ENCODE data around the gene BEND3.
A peak's percentile ranks its signal among the peaks of the same experiment; 100 is the strongest.

Gene BEND3

GRCh38 chr6:107083047-107083768 is 32.1 kb downstream of the BEND3 start:
- DNase-seq (ENCODE audit: low spot score) = no peak

- peak; percentile 1 for DNase-seq (ENCODE audit: low spot score)
These were observed 33.3 kb downstream of the BEND3 start for GRCh38 chr6:107082045-107082444.

DNA sequence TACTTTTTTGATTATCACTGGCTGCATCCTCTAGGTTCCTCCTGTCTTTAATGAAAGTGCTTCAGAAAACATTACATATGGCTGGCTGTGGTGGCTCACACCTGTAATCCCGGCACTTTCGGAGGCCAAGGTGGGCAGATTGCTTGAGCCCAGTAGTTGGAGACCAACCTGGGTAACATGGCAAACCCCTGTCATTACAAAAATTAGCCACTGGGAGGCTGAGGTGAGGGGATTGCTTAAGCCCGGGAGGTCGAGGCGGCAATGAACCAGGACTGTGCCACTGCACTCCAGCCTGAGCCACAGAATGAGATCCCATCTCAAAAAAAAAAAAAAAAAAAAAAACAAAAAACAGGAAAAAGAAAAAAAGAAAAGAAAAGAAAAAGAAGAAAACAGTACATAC is 35.3 kb downstream of the BEND3 start:
- DNase-seq (ENCODE audit: low spot score) = no peak

GRCh38 chr6:107079429-107079828 is 35.9 kb downstream of the BEND3 start:
- peak; percentile 2 for DNase-seq (ENCODE audit: low spot score)

DNA sequence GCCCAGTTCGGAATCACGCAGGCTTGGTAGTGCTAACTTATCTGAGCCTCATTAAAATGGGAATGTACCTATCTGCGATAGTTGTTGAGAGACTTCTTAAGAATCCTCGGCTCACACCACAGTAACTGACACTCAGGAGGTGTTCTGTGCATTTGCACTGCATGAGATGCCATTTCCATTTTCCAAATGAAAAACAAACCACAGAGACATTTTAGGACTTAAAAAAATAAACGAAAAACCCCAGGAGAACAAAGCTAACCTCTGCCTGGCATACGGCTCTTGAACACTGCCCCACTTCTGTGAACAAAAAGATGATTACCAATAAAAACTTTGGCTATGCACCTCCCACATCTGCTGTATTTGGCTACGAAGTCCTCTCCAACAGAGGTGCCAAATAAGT is 37.6 kb downstream of the BEND3 start:
- no peak for DNase-seq (ENCODE audit: low spot score)

- DNase-seq (ENCODE audit: low spot score) = peak; percentile 2
These were observed 39.3 kb downstream of the BEND3 start for GRCh38 chr6:107075951-107076381.

DNA sequence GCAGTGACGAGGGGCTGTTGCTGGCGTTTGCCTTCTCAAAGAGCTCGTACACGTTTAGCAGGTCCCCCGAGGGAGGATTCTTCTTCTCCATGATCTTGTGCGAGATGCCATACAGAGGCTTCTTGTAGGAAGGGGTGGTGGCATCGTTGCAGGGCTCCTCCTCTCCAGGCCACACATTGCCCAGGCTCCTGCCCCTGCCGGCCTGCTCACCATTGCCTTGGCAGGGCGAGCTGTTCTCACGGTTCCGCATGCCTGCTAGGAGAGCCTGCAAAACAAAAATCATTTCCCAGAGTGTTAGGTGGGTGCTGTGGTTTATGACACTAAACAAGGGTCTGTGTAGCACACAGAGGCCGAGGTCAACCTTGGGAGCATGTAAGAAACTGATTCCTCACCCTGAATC is 44.6 kb downstream of the BEND3 start:
- DNase-seq (ENCODE audit: low spot score) = no peak

GRCh38 chr6:107069631-107070548 is 45.4 kb downstream of the BEND3 start:
- no peak for DNase-seq (ENCODE audit: low spot score)

- DNase-seq (ENCODE audit: low spot score) = no peak
These were observed 46.4 kb downstream of the BEND3 start for GRCh38 chr6:107068691-107069630.

DNA sequence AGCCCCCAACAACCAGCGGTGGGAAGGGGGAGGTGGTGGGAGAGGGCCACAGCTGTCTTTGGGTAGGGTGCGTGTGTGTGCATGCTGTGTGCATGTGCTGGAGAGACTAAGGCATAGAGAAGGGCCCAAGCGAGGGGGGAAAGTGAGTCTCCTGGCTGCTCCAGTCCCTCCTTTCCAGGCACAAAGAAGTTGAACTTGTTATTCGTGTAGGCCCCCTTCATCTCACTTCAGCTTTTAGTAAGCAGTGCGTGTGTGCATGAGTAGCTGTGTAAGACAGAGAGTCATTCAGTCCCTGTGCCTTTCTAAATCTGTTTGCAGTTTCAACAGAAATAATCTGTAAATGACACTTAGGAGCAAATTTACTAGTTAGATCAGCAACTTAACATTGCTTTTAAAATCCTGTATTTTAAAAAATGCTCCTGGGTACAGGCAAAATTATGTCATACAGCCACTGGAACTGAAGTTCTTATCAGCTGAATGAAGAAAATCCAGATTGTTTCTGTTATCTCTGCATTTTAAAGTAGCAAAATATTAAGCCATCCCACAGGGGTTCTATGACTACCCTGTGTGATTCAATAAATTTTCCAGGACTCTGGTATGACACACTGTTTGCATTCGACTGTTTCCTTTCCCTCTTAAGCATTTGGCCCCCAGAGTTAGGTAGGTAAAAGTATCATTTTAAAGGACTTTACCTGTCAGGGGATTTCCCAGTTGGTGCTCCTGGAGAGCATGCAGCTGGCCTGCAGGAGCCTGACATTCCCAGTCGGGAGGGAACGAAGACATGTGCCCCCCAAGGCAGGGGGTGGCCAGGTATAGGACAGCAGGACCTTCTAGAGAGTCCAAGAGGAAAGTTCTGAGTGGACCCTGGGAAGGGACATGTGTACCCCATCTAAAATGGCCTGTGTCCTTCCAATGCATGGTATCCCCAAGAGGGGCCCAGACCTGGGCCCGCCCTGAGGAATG is 48.3 kb downstream of the BEND3 start:
- no peak for DNase-seq (ENCODE audit: low spot score)

- peak; percentile 56 for DNase-seq (ENCODE audit: low spot score)
These were observed 50.7 kb downstream of the BEND3 start for GRCh38 chr6:107064579-107065065.

- DNase-seq (ENCODE audit: low spot score) = no peak
These were observed 52.6 kb downstream of the BEND3 start for GRCh38 chr6:107062691-107063090.

DNA sequence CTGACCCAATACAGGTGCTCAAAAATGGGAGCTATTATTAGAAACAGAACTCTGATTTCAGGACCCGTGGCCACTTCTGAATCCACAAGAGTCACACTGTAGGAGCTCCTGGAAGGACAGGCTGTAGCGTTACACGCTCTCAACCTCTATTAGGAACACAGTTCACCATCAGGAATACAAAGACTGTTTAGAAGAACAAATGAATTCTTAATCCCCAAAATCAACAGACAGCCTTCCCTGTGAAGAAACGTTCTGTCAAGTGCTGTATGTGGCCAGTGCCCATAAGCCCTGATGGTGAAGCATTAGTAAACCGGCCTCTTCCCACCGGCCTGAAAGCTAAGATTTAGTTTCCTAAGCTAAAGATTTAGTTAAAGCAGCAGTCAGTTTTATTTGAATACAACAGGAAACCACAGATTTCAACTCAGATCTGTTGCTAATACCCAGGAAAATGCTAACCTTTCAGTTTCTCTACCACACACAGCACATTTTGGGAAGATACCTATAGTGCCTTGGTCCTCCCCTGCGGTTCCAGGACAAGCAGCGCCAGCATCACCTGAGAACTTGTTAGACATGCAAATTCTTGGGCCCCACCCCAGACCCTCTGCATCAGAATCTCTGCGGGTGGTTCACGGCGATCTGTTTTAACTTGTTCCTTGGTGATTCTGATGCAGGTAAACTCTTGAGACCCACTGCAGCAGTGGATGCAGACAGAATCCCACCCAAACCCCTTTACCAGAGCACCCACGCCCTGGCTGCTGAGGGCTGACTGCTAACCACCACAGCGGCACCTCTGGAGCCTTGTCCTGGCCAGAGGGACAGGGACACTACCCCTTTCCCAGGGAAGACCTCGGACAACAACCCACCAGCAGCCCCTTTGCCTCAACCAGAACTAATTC is 53.9 kb downstream of the BEND3 start:
- DNase-seq (ENCODE audit: low spot score) = no peak

- no peak for DNase-seq (ENCODE audit: low spot score)
These were observed 54.6 kb downstream of the BEND3 start for GRCh38 chr6:107060704-107061103.

DNA sequence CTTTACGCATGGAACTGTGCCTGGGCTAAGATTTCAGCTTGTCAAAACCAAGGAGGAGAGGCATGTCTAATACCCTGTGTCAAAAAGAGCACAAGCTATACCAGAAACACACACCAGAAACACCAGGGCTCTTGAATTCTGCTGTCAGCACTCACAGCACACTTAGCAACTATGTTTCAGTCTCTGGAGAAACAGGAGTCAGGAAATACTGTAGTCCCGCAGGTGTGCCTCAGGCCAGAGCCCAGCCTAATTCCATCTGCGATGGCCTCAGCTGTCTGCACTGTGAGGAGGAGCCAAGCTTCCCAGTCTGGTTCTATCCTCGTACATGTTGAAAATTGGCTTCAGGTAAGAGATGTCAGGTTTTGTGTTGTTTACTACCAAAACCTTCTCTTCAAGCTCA is 55.7 kb downstream of the BEND3 start:
- DNase-seq (ENCODE audit: low spot score) = no peak

- no peak for DNase-seq (ENCODE audit: low spot score)
These were observed 57.6 kb downstream of the BEND3 start for GRCh38 chr6:107057679-107058078.

DNA sequence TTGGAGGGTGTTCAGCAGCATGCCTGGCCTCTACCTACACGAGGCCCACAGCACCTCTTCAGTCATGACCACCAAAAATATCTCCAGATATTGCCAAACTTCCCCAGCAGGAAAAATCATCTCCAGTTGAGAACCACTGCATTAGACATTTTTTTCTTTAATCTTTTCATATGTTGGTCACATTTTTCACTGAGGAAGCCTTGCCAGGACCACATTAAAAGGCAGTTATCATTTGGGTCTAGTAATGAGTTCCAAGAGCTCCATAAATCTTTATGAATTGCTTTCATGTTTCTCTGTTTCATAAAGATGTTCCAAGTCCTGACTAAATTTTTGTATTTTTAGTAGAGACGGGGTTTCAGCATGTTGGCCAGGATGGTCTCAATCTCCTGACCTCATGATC is 58.5 kb downstream of the BEND3 start:
- no peak for DNase-seq (ENCODE audit: low spot score)

GRCh38 chr6:107047807-107048206 is 67.5 kb downstream of the BEND3 start:
- DNase-seq (ENCODE audit: low spot score) = no peak

DNA sequence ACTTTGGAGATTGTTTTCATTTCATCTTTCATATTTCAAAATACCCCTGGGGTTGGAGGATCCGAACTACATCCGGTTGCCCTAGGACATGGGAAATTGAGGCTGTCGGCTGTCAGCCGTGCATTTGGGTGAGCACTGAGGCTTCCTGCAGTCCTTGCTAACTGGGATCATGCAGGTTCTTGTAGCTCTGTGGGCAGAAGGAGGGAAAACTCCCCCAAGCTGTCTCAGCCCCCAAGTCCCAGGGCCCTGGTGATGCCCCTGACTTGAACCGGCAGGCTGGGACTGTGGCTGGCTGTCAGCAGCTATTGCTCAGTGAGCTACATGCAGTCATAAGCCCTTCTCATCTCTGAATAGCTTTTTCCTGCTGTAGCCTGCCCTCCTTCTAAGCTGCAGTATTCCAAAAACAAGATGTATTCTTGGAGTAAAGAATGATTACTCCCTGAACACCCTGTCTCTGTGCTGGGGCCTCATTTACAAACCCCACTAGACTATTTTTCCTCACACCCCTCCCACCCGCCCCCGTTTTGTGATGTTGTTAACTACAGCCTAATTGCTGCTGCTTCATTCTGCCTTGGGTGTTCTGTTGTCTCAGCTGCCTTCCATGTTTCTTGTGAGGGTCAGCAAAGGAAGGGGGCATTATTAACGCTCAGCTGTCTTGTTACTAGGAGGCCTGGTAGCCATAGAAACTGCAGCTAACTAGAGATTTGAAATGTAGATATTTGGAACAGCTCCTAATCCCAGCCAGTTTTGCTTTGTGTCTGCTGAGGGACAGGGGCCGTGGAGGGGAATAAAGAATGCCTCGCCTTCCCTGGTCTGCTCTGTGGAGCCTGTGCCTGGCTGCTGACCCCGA is 69.3 kb downstream of the BEND3 start:
- DNase-seq (ENCODE audit: low spot score) = no peak
